ENCODE results near the gene OSCP1.
"Not testable (repeated sequence)": the region's sequence is repeated elsewhere in the genome, so short reads cannot be mapped to it uniquely, and the experiment has no call there.

Gene OSCP1

GRCh38 chr1:36450270-36450918 is at the start of gene OSCP1:
TSS of gene OSCP1 (minus strand) at chr1:36450451. CDS start at chr1:36450369, 82 bp downstream.
- DNase-seq, result peak; percentile 68 to 75

GRCh38 chr1:36497207-36497606 is 47.0 kb upstream of the OSCP1 start:
- DNase-seq, result no peak

- no peak for DNase-seq
These were observed 44.7 kb upstream of the OSCP1 start for GRCh38 chr1:36494971-36495370.

- DNase-seq, result no peak
These were observed 43.3 kb upstream of the OSCP1 start for GRCh38 chr1:36493524-36493923.

- no peak for DNase-seq
These were observed 42.2 kb upstream of the OSCP1 start for GRCh38 chr1:36492491-36492890.

GRCh38 chr1:36489258-36490051 is 39.2 kb upstream of the OSCP1 start:
- not testable (repeated sequence) for DNase-seq

- DNase-seq, result no peak
These were observed 37.7 kb upstream of the OSCP1 start for GRCh38 chr1:36487906-36488305.

- DNase-seq, result not testable (repeated sequence)
These were observed 37.1 kb upstream of the OSCP1 start for GRCh38 chr1:36487336-36487725.

- DNase-seq, result peak; percentile 43 to 94
These were observed 36.4 kb upstream of the OSCP1 start for GRCh38 chr1:36486439-36487335.

GRCh38 chr1:36486093-36486438 is 35.8 kb upstream of the OSCP1 start:
- no peak for DNase-seq

GRCh38 chr1:36484099-36484498 is 33.8 kb upstream of the OSCP1 start:
- DNase-seq, result no peak

- peak; percentile 38 to 47 for DNase-seq
These were observed 32.6 kb upstream of the OSCP1 start, which contains the start of gene CSF3R for GRCh38 chr1:36482724-36483388. TSS of gene CSF3R (minus strand) at chr1:36482913. CDS start at chr1:36479496, 3,417 bp downstream.

- DNase-seq, result no peak
These were observed 31.8 kb upstream of the OSCP1 start for GRCh38 chr1:36481771-36482723.

- no peak for DNase-seq
These were observed 30.8 kb upstream of the OSCP1 start for GRCh38 chr1:36481091-36481490.

GRCh38 chr1:36480161-36480560 is 29.9 kb upstream of the OSCP1 start:
- DNase-seq, result no peak

- no peak for DNase-seq
These were observed 29.3 kb upstream of the OSCP1 start for GRCh38 chr1:36479505-36480051.

- DNase-seq, result not testable (repeated sequence)
These were observed 27.4 kb upstream of the OSCP1 start for GRCh38 chr1:36477615-36478014.

- DNase-seq, result no peak
These were observed 26.7 kb upstream of the OSCP1 start for GRCh38 chr1:36476945-36477344.

- no peak for DNase-seq
These were observed 25.8 kb upstream of the OSCP1 start for GRCh38 chr1:36475910-36476604.

- no peak for DNase-seq
These were observed 25.1 kb upstream of the OSCP1 start for GRCh38 chr1:36475341-36475740.

- no peak for DNase-seq
These were observed 22.4 kb upstream of the OSCP1 start for GRCh38 chr1:36472656-36473055.

All from bone marrow (tissue), 2 donors.